HG03064 (cell line): ENCODE results near the gene PLD4.

Source experiments
- ATAC-seq: cut with Tn5 transposase; IDR thresholded peaks from one replicate; pipeline ENCODE4 v1.9.1; 2021; ENCODE audit warnings: low read depth; ENCODE audit not compliant: unreplicated experiment

The PLD4 gene

DNA sequence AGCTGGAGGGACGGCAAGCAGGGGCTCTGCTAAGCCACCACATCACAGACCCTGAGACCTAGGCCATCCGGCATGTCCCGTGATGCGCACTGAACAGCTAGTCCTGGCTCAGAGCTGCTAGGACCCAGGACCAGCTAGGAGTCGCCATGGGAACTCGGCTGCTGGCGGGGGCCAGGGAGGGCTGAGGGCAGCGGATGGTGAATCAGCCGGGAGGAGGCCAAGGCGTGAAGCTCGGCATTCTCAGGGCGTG is 48.4 kb downstream of the PLD4 start:
- no peak for ATAC-seq

DNA sequence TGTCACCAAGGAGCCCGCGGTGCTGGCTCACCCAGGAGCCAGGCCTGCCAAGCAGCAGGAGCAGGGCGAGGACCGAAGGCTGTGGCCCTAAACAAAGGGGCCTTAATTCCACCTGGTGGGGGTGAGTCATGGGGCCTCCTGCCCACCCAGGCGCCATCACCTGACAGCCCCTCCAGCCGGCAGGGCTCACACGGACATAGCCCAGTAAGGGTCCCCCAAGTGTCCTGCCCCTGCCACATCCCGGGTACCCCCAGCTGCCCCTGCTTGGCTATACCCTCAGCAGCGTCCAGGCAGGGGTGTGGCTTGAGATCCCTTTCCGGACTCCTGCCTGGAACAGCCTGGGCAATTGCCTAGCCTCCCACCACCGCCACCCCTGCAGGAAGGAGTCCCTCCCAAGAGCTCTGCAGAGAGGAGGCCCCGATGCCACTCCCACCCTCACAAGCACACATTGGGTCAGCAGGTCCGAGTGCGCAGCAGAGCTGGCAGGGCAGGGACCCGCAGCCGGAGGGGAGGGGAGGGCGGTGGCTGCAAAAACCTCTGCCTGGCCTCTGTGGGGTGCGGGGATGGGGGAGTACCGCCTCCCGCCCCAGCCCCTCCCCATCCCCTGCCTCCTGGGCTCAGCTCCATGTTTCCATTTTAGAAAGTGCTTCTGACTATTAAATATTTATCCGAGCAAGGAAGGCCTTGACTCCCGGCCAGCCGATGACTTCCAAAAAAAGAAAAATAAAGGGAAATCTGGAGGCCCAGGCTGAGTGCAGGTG is 48.9 kb downstream of the PLD4 start:
- no peak for ATAC-seq

DNA sequence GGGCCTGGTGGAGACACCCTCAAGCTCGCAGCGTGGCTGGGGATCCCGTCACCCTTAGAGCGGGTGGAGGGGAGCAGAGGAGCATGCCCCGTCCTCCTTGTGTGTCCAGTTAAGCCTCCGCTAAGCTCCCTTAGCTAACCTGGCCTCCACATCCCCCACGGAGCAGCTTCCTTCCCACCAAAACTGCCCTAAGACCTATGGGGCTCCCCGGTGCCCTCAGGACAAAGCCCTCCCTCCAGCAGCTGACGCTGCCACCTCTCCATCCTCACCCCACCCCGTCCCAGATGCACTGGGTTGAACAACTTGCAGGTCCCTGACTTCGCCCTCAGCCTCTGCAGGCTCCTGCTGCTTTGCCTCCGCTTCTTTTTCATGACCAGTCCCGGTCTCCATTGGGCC is 49.5 kb downstream of the PLD4 start:
- ATAC-seq = no peak

DNA sequence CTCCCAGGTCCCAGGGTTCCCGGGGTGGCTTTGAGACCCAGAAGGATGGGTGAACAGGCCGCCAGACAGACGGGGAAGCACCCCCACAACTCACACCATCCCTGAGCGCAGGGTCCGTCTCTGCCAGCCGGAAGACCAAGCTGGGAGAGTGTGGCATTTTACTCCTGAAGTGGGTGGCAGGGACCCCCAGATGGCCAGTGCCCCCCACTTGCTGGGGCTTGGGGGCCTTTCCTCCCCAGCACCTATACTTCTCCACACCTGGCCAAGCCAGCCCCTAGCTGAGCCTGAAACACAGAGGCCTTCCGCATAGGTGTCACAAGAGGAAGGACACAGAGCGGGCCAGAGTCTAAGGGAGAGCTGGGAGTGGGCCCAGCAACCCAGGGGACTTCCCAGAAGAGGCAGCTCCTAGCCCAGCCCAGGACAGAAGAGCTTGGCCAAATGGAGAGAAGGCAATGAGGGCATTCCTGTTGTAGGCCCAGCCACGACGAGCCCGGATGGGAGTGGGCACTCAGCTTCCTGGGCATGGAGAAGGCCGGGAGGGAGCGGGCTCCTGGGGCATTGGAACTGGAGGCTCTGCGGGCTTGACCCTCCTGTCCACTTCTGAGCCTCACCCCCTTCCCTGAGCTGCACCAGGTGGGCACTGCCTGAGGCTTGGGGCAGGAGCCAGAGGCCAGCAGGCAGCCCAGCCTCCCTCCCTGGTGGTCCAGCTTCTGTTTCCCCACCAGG is 50.1 kb downstream of the PLD4 start:
- ATAC-seq = no peak

DNA sequence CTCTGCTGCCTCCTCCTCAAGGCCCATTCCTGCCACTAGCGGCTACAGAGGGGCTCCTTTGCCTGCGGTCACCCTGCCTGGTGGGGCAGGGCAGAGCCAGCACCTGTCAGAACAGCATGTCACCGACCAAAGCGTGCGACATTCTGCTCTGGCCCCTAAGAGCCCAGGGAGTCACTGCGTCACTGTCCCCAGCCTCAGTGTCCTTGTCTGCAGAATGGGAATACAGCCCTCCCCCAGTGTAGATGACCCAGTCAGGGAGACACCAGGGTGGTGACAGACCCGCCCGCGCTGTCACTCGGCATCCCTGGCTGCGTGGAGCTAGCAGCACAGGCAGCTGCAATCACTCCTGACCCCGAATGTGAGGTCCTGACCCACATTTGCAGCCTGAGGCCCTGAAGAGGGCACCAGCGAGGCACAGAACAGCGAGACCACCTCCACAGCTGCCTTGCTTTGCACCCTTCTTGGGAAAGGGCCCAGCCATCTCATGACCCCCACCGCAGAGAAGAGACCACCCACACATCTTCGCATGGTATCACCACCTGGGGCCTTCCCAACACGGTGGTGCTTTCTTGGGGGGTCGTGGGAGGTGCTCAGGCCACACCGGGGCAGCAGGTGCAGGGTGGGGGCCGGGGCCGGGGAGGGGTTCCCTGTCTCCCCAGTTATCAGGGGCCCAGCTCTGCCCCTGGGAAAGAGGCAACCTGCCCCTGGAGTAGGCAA is 51.0 kb downstream of the PLD4 start:
- no peak for ATAC-seq

DNA sequence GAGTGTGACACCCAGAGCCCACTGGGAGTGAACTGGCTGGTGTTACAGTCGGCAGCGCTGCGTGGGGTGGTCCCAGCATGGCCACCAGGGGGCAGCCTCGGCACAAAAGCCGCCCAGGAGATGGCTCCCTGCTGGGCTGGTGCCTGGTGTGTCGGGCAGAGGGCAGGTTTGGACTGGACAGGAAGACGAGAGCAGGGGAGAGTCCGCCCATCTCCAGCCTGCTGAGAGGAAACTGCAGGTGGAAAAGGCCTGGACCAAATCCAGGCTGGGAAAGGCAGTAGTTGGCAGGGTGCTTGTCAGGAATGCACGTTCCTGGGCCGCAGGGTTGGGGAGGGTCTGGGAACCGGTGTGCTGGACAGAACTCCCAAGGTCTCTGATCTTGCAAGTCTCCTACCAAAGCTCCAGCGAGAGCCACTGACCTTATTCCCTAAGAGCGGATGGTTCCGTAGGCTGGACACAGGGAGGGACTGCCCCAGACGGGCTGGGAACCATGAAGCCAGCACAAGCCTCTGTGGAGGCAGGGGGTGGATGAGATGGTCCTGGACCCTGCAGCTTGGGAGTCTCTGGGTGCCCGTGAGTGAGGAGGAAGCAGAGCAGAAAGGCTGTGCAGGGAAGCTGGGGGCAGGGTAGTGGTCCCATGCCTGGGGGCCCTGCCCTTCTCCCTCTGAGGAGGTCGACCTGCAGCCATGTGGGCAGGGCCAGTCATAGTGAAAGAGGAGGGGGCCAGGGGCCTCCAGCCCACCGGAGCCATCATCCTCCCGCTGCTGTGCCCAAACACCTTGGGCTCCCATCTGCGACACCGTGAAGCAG is 51.7 kb downstream of the PLD4 start:
- no peak for ATAC-seq

DNA sequence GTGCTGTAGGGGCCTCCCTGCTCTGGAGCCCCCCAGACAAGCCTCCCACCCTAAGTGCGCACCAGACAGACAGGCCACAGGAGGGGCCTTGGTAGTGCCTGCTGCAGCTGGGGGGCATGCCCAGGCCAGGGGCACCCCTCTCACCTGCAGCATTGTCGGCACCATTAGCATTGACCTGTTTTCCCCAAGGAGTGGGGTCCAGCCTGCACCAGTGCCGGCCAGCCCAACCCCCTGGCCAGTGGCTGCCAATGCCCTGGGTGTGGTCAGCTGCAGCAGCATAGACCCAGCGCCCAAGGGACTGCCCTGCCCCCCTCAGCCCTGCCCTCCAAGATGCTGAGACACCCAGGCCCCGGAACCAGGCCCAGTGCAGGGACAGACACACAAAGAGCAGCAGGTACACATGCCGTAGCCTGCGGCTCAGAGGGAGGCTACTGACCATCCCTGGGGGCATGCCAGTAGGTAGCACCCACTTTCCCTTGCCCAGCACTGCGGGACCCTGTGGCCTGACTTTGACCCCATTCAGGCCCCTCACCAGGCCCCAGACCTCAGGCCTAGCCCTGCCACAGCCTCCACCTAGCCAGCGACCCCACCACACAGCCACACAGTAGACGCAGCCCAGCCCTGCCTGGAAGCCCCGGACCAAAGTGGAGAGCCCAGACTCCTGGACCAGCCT is 52.5 kb downstream of the PLD4 start:
- no peak for ATAC-seq

DNA sequence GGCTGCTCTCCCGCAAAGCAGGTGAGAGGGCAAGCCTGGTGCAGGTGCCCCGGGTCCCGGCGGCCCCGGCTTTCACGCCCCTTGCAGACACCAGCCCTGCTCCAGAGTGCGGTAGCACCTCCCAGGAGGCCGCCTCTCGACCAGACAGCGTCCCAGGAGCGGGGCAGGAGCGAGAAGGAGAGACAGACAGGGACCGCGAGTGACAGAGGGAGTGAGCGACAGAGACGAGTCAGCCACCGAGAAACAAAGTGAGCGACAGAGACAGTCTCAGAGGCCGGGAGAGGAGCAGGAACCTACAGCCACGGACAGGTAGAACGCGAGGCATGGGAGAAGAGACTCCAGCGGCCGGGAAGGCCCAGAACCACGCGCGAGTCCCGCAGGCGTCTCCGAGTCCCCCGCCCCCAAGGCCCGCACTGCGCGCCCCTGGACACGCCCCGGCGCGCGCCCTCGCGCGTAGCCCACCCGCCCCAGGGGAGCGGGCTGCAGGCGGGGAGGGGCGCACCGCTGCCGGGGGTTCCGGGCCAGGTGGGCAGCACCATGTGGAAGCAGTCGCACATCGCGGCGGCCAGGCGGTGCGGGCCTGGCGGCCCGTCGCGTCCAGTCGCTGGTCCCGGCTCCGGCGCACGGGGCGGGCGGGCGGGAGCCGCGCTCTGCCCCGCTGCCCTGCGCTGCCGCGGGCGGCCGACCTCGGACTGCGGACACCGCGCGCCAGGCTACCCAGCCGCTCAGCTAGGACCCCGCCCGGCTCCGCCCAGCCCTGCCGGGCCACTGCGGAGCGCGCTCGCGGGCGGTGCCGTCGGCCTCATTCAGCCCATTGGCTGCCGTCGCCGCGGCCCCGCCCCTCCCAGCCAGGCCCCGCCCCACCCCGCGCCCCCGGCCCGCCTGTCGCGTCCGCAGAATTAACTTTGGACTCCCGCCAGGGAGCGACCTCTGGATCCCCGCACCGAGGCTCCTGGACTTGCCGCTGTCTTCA is 53.3 kb downstream of the PLD4 start, which contains the start of gene AHNAK2:
AHNAK2 (minus strand) TSS at position 694 of the 973 bp plus-strand sequence; CDS start at position 557, 137 bp downstream.
- ATAC-seq = no peak

DNA sequence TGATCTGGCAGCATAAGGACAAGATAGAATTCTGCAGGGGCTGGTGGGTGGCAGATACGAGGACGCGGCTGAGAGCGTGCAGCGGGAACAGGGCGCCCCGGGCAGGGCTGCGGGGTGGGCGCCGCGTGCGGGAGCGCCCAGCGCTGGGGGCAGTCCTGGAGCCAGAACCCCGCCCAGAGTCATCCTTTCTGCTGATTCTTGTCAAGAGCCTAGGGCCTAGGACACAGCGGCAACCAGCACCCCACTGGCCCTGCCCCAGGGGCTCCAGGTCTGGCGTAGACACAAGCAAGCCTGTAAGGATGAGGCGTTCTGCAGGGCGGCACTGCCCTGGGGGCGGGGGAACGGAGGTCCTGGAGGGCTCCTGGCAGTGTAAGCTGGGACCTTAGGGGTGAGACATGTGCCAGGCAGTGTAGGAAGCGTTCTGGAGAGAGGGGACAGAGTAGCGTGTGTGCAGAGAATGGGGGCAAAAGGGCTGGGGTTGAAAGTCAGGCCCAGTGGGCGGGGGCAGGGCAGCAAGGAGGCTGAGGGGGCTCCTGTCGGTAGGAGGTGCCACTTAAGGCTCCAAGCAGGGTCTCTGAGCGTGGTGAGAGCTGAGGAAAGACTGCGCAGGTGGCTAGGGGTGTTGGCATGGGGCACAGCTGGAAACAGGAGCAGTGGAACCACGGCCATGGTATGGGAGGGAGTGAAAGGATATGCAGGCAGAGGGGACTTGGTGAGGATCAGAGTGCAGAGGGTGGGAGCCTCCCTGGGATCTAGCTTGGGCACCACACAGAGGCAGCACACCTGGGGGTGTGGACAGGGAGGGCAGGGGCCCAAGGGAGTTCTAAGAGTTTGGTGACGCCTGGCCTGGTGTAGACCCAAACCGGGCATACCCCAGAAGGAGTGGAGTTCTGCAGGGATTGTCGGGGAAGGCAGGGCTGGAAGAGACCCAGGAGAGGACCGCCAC is 54.3 kb downstream of the PLD4 start:
- no peak for ATAC-seq

DNA sequence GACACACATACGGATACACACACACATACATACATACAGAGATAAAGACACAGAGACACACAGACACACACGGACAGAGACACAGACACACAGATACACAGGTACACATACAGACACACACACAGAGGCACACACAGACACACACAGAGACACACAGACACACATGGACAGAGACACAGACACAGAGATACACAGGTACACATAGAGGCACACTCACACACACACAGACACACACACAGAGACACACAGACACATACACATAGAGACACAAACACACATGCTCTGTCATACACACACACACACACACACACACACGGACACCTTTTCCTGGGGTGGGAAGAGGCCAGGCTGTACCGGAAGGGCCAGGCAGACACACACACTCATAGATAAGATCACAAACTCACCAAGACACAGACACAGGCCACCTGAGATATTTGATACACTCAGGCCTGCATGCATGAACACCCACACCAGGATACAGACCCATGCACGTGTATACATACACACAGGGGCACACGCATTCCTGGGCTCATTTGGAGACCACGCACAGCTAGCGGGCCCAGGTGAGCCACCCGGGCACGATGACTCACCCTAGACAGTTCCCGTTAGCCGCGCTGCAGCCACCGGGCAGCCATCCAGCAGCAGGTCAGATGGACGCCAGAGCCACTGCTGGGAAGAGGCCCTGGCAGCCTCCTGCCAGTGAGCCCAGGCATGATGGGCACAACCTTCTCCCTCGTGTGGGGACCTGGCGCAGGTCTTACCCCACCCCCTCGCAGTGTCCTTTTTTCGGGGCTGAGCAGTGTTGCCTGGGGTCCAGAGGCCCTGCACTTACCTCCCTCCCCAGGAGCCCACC is 55.3 kb downstream of the PLD4 start:
- ATAC-seq = no peak

DNA sequence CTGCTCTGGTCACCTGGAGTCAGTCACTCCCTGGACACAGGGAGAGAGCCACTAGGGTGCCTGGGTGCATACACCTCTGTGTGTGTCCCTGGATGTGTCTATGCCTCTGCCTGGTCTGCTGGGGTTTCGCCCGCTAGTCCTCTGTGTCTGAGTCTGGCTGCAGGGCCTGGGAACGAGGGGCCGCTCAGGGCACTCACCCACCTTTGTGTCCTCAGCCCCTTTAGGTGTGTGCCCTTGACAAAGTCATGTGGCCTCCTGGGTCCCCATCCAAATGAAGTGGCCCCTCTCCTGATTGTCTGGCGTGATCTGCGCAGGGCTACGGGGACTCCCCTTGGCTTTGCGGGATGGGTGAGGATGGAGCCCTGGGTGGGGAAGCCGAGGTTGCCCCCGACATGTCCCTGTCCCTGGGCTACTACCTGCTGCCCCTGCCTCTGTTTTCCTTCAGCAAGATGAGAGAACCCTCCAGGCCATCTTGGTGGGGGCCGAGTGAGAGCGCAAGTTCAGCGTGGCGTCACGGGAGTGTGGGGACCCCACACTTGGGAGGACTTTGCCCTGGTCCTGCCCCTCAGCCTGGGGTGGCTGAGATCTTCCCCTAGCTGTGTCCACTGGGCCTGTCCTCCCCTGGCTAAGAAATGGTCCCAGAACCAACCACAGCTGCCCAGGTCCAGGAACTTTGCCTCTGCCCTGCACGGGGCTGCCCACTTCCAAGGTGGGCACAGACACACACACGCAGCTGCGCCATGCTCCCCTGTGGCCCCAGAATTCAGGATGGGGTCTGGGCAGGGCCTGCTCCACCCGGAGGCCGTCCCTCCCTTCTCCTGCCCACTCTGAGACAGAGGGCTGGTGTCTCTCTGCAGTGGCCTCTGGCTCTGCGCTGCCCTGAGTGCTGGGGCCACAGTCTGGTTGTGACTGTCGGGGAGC is 56.2 kb downstream of the PLD4 start:
- ATAC-seq = no peak

DNA sequence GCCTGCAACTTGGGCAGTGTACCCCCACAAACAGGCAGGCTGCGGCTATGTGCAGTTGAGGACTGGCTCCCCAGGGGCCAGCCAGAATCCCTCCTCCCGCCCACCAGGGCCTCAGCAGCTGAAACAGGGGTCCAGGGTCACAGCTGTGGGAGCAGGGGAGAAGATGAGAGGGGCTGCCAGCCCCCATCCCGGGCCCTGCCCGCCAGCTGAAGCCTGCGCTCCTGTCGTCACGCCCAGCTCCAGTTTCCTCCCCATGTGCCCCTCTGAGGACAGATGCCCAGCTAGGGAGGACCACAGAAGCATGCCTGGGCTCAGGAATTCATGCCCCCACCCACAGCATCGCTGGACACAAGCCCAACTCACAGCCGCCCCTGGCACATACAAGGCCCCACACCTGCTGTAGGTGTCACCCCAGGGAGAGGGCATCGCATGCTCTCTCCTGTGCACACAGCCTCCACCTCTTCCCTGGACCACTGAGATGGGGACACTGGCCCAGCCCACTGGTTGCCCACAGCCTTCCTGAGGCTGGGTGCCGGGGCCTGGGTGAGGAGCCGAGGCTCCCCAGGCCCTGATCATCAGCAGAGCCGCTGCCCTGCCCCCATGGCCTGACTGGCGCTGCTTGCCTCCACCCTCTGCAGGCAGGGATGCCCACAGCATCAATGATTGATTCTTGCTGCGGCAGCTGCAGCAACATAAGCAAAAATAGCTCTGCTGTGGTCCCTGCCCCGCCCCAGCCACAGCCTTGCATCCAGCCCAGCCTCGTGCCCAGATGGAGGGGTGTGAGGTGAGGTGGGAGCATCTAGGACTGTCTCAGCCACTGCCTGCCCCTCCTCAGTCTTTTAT is 57.2 kb downstream of the PLD4 start:
- no peak for ATAC-seq

DNA sequence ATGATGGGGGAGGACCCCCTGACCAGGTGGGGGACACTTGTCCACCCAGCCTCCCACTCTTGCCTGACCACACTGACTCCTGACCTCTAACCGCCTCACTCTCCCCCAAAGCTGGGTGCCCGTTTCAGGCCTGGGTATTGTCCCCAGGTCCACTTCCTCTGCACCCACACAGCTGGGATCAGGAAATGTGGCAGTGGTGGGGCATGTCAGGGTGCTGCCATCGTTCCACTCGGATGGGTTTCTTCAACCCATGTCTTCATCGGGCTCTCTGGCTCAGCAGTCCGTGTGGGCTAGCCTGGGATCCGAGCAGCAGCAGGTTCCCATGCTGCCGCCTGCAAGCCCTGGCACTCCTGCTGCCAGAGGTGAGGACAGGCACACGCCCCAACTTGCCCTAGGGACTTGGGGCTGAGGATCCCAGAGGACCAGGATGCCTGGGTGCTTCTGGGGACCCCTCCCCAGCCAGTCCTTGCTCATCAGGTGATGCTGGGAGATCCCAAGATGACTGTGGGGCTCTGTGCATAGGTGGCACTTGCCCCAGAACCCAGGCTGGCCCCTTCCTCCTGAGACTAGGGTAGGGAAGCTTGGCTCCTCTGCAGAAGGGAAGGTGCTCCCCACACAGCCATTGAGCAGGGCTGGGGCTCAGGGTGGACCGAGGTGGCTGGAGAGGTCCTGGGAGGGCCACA is 58.0 kb downstream of the PLD4 start:
- no peak for ATAC-seq
